Measurements from ENCODE around the gene SORL1.

Gene SORL1

GRCh38 chr11:121535129-121535796 is 83.1 kb downstream of the SORL1 start:
- no peak for TF ChIP-seq RAD21 (IDR thresholded peaks at IDR 0.05; ENCODE audit: low read depth)
- no peak for TF ChIP-seq CEBPB (IDR thresholded peaks at IDR 0.05)
- no peak for TF ChIP-seq EP300 (IDR thresholded peaks at IDR 0.05; ENCODE audit: borderline replicate concordance)
- TF ChIP-seq YY1 (IDR thresholded peaks at IDR 0.05; ENCODE audit: low read depth), result no peak
- TF ChIP-seq, protein P1, sequence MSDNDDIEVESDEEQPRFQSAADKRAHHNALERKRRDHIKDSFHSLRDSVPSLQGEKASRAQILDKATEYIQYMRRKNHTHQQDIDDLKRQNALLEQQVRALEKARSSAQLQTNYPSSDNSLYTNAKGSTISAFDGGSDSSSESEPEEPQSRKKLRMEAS (IDR thresholded peaks at IDR 0.05), result no peak
- TF ChIP-seq TCF12 (IDR thresholded peaks at IDR 0.05; ENCODE audit: low read depth), result no peak
- TF ChIP-seq CREB1 (IDR thresholded peaks at IDR 0.05; ENCODE audit: low read depth), result no peak
- TF ChIP-seq FOXM1 (IDR thresholded peaks at IDR 0.05; ENCODE audit: borderline replicate concordance, low read depth), result no peak
- TF ChIP-seq, protein P2, sequence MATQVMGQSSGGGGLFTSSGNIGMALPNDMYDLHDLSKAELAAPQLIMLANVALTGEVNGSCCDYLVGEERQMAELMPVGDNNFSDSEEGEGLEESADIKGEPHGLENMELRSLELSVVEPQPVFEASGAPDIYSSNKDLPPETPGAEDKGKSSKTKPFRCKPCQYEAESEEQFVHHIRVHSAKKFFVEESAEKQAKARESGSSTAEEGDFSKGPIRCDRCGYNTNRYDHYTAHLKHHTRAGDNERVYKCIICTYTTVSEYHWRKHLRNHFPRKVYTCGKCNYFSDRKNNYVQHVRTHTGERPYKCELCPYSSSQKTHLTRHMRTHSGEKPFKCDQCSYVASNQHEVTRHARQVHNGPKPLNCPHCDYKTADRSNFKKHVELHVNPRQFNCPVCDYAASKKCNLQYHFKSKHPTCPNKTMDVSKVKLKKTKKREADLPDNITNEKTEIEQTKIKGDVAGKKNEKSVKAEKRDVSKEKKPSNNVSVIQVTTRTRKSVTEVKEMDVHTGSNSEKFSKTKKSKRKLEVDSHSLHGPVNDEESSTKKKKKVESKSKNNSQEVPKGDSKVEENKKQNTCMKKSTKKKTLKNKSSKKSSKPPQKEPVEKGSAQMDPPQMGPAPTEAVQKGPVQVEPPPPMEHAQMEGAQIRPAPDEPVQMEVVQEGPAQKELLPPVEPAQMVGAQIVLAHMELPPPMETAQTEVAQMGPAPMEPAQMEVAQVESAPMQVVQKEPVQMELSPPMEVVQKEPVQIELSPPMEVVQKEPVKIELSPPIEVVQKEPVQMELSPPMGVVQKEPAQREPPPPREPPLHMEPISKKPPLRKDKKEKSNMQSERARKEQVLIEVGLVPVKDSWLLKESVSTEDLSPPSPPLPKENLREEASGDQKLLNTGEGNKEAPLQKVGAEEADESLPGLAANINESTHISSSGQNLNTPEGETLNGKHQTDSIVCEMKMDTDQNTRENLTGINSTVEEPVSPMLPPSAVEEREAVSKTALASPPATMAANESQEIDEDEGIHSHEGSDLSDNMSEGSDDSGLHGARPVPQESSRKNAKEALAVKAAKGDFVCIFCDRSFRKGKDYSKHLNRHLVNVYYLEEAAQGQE (IDR thresholded peaks at IDR 0.05; ENCODE audit: low read depth), result no peak

- TF ChIP-seq TEAD4 (IDR thresholded peaks at IDR 0.05), result no peak
- TF ChIP-seq, protein P2 (IDR thresholded peaks at IDR 0.05; ENCODE audit: low read depth), result no peak
- no peak for TF ChIP-seq NFIC (IDR thresholded peaks at IDR 0.05)
- no peak for TF ChIP-seq EP300 (IDR thresholded peaks at IDR 0.05; ENCODE audit: borderline replicate concordance)
- TF ChIP-seq EGR1 (IDR thresholded peaks at IDR 0.05), result no peak
- no peak for TF ChIP-seq TAF1 (IDR thresholded peaks at IDR 0.05; ENCODE audit: low read depth)
- TF ChIP-seq, protein P3, sequence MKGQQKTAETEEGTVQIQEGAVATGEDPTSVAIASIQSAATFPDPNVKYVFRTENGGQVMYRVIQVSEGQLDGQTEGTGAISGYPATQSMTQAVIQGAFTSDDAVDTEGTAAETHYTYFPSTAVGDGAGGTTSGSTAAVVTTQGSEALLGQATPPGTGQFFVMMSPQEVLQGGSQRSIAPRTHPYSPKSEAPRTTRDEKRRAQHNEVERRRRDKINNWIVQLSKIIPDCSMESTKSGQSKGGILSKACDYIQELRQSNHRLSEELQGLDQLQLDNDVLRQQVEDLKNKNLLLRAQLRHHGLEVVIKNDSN (IDR thresholded peaks at IDR 0.05), result no peak
- TF ChIP-seq FOXM1 (IDR thresholded peaks at IDR 0.05; ENCODE audit: borderline replicate concordance, low read depth), result no peak
- no peak for TF ChIP-seq CEBPB (IDR thresholded peaks at IDR 0.05)
- no peak for TF ChIP-seq YY1 (IDR thresholded peaks at IDR 0.05; ENCODE audit: low read depth)
- no peak for TF ChIP-seq ZBTB7A (IDR thresholded peaks at IDR 0.05; ENCODE audit: low read depth)
Observed at GRCh38 chr11:121536126-121536525, 84.0 kb downstream of the SORL1 start.

DNA sequence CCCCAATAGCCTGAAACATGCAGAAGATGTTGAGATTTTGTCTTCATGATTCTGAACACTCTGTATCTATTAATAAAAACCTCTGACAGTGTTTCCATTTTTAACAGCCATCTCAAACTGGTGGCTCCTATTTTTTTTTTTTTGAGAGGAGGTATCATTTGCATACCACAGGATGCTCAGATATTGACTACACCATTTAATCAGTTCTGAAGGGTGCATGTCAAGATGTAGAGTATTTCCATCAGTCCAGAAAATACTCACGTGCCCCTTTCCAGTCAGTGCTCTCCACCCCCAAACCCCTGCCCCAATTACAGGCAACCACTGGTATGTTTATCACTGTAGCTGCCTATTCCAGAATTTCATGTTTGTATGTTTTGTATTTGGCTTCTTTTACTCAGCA is 85.9 kb downstream of the SORL1 start:
- TF ChIP-seq EP300 (IDR thresholded peaks at IDR 0.05; ENCODE audit: borderline replicate concordance) (no peak), ZBTB7A (IDR thresholded peaks at IDR 0.05; ENCODE audit: low read depth) (no peak)
- TF ChIP-seq, protein P1 (IDR thresholded peaks at IDR 0.05), result no peak

- TF ChIP-seq EGR1 (IDR thresholded peaks at IDR 0.05) (no peak), ZBTB7A (IDR thresholded peaks at IDR 0.05; ENCODE audit: low read depth) (no peak)
- TF ChIP-seq, protein P2 (IDR thresholded peaks at IDR 0.05; ENCODE audit: low read depth), result no peak
Observed at GRCh38 chr11:121539000-121539399, 86.9 kb downstream of the SORL1 start.

- no peak for TF ChIP-seq TCF12 (IDR thresholded peaks at IDR 0.05; ENCODE audit: low read depth)
Observed at GRCh38 chr11:121540627-121541026, 88.5 kb downstream of the SORL1 start.

- TF ChIP-seq EGR1 (IDR thresholded peaks at IDR 0.05) (no peak), RAD21 (IDR thresholded peaks at IDR 0.05; ENCODE audit: low read depth) (no peak), ZBTB7A (IDR thresholded peaks at IDR 0.05; ENCODE audit: low read depth) (no peak), TEAD4 (IDR thresholded peaks at IDR 0.05) (no peak)
- TF ChIP-seq, protein P2 (IDR thresholded peaks at IDR 0.05; ENCODE audit: low read depth), result no peak
Observed at GRCh38 chr11:121543836-121544380, 91.8 kb downstream of the SORL1 start.
